HG02840 (cell line): ENCODE measurements around the gene OR1I1.
"Not testable (repeated sequence)": the region's sequence is repeated elsewhere in the genome, so short reads cannot be mapped to it uniquely, and the experiment has no call there.

ENCODE experiments used
- ATAC-seq: cut with Tn5 transposase; IDR thresholded peaks from one replicate; pipeline ENCODE4 v1.9.1; 2021; ENCODE audit warnings: mild to moderate bottlenecking, moderate library complexity, moderate number of reproducible peaks; ENCODE audit not compliant: unreplicated experiment, low FRiP score

OR1I1 gene

GRCh38 chr19:15081911-15082310, at the start of gene OR1I1:
Gene OR1I1 (plus strand): TSS chr19:15082211. CDS start chr19:15087066, 4,855 bp downstream.
- ATAC-seq: no peak

- ATAC-seq: no peak
Observed at GRCh38 chr19:15035795-15036311, 46.2 kb upstream of the OR1I1 start.

- no peak for ATAC-seq
Observed at GRCh38 chr19:15037586-15037985, 44.4 kb upstream of the OR1I1 start.

GRCh38 chr19:15038294-15038693, 43.7 kb upstream of the OR1I1 start:
- no peak for ATAC-seq

- ATAC-seq: no peak
Observed at GRCh38 chr19:15042003-15042402, 40.0 kb upstream of the OR1I1 start.

- no peak for ATAC-seq
Observed at GRCh38 chr19:15042826-15043225, 39.2 kb upstream of the OR1I1 start.

GRCh38 chr19:15045506-15045905, 36.5 kb upstream of the OR1I1 start:
- ATAC-seq: no peak

GRCh38 chr19:15047680-15048079, 34.3 kb upstream of the OR1I1 start:
- no peak for ATAC-seq

GRCh38 chr19:15048128-15048527, 33.9 kb upstream of the OR1I1 start:
- no peak for ATAC-seq

- ATAC-seq: no peak
Observed at GRCh38 chr19:15048885-15049541, 33.0 kb upstream of the OR1I1 start, which contains the start of gene CASP14. Gene CASP14 (plus strand): TSS chr19:15049480. CDS start chr19:15052252, 2,772 bp downstream.

GRCh38 chr19:15050639-15051038, 31.4 kb upstream of the OR1I1 start:
- no peak for ATAC-seq

GRCh38 chr19:15062036-15062435, 20.0 kb upstream of the OR1I1 start:
- no peak for ATAC-seq

GRCh38 chr19:15070386-15070785, 11.6 kb upstream of the OR1I1 start:
- ATAC-seq: not testable (repeated sequence)

GRCh38 chr19:15072930-15073647, 8.9 kb upstream of the OR1I1 start:
- ATAC-seq: no peak

GRCh38 chr19:15074371-15074770, 7.6 kb upstream of the OR1I1 start:
- no peak for ATAC-seq

GRCh38 chr19:15075806-15076205, 6.2 kb upstream of the OR1I1 start:
- no peak for ATAC-seq

- not testable (repeated sequence) for ATAC-seq
Observed at GRCh38 chr19:15080002-15080401, 2.0 kb upstream of the OR1I1 start.

GRCh38 chr19:15087182-15087581, 5.2 kb downstream of the OR1I1 start:
- ATAC-seq: no peak

GRCh38 chr19:15091918-15092753, 10.1 kb downstream of the OR1I1 start:
- no peak for ATAC-seq

GRCh38 chr19:15093001-15093400, 11.0 kb downstream of the OR1I1 start:
- ATAC-seq: no peak

- ATAC-seq: no peak
Observed at GRCh38 chr19:15096223-15096622, 14.2 kb downstream of the OR1I1 start.
